Measurements from ENCODE around the gene LNPEP.

LNPEP gene

DNA sequence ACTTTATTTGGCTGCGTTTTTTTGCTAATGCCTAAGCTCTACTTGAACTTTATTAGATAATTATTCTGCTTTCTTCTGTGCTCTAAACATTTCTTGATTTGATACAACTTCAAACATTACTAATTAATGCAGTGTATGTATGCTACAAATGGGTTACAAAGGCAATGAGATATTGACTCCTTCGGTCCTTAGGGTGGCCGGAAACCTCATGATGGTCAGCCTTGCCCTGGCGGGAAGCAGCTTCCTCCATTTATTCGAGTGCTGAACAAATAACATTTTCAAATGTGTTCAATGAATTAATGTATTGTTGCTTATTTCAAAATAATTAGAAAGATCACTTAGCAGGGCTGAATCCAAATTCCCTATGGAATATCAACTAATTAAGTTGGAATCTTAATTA is 3.9 kb upstream of the LNPEP start:
- in situ Hi-C loops (cut with MboI; ENCODE audit: low sequenced_read_pairs, unreplicated experiment), result no loop called here
- DNase-seq (ENCODE audit: low spot score), result no peak
- TF ChIP-seq, protein P1, sequence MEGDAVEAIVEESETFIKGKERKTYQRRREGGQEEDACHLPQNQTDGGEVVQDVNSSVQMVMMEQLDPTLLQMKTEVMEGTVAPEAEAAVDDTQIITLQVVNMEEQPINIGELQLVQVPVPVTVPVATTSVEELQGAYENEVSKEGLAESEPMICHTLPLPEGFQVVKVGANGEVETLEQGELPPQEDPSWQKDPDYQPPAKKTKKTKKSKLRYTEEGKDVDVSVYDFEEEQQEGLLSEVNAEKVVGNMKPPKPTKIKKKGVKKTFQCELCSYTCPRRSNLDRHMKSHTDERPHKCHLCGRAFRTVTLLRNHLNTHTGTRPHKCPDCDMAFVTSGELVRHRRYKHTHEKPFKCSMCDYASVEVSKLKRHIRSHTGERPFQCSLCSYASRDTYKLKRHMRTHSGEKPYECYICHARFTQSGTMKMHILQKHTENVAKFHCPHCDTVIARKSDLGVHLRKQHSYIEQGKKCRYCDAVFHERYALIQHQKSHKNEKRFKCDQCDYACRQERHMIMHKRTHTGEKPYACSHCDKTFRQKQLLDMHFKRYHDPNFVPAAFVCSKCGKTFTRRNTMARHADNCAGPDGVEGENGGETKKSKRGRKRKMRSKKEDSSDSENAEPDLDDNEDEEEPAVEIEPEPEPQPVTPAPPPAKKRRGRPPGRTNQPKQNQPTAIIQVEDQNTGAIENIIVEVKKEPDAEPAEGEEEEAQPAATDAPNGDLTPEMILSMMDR (IDR thresholded peaks at IDR 0.05; ENCODE audit: borderline replicate concordance, control extremely low read depth, extremely low read depth, insufficient read depth, missing control alignments), result no peak

DNA sequence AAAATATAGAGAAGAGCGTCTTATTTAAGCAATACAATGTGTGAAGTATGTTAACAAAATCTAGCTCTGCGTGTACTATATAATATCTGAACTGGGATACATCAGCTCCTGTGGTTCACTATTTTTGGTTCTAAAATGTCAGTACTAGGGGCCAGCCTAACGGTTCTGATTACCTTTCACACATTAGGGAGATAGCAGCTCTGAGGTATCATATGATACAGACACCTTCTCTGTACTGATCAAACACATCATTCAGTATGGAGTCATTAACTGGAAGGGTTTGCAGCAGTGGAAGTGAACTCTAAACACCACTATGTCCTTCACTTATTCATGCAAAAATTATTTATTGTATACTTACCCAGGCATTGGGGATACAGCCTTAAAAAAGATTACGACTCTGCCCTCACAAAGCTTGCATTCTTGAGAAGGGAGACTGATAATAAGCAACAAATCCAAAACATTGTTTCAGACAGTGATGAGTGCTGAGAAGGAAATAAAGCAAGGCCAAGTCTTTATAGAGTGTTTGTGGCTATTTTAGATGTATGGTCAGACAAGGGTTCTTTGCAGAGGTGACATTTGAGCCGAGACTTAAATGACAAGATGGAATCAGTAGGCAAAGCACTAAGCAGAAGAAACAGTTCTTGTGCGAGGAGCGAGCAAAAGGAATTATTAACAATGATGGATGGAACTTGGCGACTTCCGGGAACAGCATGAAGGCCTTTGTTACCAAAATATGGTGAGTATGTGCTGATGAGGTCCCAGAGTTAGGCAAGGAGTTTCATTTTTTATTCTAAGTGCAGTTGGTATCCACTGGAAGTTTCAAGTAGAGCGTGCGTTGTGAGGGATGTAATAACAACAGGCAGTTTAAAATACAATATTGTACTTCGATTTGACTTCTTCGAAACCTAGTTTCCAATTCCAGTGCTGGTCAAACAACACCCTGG is 1.8 kb upstream of the LNPEP start:
- DNase-seq (ENCODE audit: low spot score), result no peak
- in situ Hi-C loops (cut with MboI; ENCODE audit: low sequenced_read_pairs, unreplicated experiment), result no loop called here
- TF ChIP-seq, protein P1 (IDR thresholded peaks at IDR 0.05; ENCODE audit: borderline replicate concordance, control extremely low read depth, extremely low read depth, insufficient read depth, missing control alignments), result no peak

DNA sequence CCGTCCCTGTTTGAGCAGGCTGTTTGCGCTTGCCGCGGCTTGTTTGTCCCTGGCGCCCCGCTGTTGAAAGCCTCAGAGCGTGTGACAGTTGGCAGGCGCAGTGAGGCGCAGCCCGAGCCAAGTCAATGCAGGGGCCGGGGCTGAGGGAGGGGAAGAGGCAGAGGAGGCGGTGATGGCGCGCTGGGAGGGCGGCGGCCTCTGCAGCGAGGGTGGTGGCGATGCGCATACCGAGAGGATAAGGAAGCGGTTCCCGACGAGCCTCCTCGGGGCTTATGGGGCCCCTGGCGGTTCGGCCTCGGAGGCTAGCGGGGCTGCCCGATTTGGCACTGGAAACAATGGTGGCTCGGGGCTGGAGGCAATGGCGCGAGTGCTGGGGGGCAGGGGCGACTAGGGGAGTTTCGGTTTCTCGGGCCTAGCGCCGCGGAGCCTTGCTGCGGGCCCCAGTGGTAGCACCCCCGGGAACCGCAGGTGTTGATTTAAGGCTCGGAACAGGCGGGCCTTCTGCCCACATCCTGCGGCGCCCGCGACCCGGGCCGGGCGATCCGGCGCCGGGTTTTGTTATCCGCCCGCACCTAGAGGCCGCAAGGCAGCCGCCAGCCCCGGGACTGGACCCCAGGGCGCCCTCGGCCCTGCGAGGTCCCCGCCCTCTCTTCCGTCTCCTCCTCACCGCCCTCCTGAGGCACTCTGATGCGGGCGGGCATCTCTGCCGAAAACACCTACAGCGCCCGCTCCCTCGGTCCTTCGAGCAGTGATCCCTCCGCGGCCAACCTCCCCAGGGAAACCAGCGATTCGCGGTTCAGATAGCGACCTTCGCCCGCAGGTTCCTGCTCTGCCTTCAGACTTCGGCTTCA is 947 bp upstream of the LNPEP start:
- TF ChIP-seq, protein P1 (IDR thresholded peaks at IDR 0.05; ENCODE audit: borderline replicate concordance, control extremely low read depth, extremely low read depth, insufficient read depth, missing control alignments), result no peak
- DNase-seq (ENCODE audit: low spot score), result peak; percentile 85
- in situ Hi-C loops (cut with MboI; ENCODE audit: low sequenced_read_pairs, unreplicated experiment), result no loop called here

DNA sequence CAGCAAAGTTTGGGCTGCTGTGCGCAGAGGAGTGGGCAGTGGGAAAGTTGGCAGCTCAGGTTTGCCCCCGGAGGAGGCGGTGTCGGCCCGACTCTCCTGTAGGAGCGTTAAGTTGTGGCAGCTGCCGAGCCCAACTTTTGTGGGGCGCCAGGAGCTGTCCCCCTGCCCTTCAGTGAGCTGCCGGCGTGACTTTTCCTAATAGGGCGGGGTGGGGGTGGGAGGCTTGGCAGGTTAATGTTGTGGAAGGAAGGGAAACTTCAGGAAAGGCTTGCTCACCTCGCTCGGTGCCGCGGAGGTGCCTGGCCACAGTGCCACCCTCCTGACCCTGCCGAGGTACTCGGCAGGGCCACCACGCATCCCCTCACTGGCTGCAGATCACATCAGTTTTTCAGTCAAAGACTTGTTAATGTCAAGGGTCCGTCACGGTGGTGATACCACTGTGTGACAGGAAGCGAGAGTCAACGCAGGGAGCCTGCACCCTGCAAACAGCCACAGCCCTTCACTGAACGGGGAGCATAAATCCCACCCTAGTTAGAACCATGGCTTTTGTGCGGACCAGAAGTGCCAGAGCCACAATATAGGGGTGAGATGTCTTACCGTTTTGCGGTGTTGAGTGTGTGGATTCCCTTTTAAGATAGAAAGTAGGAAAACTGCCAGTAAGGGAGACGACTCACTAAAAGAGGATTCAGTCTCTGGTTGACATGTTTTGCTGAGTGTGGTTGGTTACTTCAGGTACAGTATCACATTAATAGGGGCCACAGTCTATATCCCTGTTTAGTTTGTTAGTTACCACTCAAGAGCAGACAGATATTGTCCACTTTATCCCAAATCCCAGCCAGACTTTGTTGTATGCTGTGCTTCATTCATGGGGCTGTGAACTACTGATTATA is 796 bp downstream of the LNPEP start:
- TF ChIP-seq, protein P1 (IDR thresholded peaks at IDR 0.05; ENCODE audit: borderline replicate concordance, control extremely low read depth, extremely low read depth, insufficient read depth, missing control alignments), result no peak
- in situ Hi-C loops (cut with MboI; ENCODE audit: low sequenced_read_pairs, unreplicated experiment), result no loop called here
- DNase-seq (ENCODE audit: low spot score), result no peak

DNA sequence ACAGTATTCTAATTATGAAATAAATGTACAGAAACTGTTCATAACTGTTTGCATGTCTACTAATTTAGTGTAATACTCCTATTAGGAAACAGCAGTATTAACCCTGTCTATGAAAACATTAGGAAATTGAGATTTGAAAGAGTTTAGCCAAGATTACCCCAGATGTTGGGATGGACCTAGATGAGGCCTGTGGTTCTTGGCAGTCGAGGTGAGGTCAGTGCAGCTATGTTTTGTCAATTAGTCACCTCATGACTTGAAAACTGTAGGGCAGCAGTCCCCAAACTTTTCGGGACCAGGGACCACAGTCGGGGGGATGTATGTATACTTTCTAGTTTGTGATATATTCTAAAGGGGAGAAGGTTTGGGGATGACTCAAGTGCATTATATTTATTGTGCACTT is 4.7 kb downstream of the LNPEP start:
- DNase-seq (ENCODE audit: low spot score), result no peak
- TF ChIP-seq, protein P1 (IDR thresholded peaks at IDR 0.05; ENCODE audit: borderline replicate concordance, control extremely low read depth, extremely low read depth, insufficient read depth, missing control alignments), result no peak
- in situ Hi-C loops (cut with MboI; ENCODE audit: low sequenced_read_pairs, unreplicated experiment), result no loop called here

DNA sequence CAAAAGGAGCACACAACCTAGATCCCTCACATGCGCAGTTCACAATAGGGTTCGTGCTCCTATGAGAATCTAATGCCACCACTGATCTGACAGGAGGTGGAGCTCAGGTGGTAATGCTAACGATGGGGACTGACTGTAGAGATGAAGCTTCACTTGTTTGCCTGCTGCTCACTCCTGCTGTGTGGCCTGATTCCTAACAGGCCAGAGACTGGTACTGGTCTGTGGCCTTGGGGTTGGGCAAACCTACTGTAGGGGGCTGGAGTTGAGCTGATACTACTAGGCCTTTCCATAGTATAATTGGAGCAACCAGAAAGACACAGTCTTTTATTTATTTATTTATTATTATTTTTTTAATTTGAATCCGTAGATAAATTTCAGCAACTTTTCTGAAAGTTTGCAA is 5.3 kb downstream of the LNPEP start:
- TF ChIP-seq, protein P1 (IDR thresholded peaks at IDR 0.05; ENCODE audit: borderline replicate concordance, control extremely low read depth, extremely low read depth, insufficient read depth, missing control alignments), result no peak
- in situ Hi-C loops (cut with MboI; ENCODE audit: low sequenced_read_pairs, unreplicated experiment), result no loop called here
- no peak for DNase-seq (ENCODE audit: low spot score)

All from GM13976 (cell line).